SIG-M5 treated with dmso at 0.1 percent for 504 hours (cell line): ENCODE measurements around the gene PTBP1.

Source experiments
- DNase-seq: peaks from one replicate; lab custom pipeline; 2025; ENCODE audit not compliant: unreplicated experiment; lab: John Stamatoyannopoulos, UW

The PTBP1 gene

GRCh38 chr19:796692-797527, at the start of gene PTBP1:
TSS of gene PTBP1 (plus strand) at chr19:797452. CDS start at chr19:797498, 46 bp downstream.
- DNase-seq: peak; percentile 99

- no peak for DNase-seq
Observed at GRCh38 chr19:748274-748598, 49.0 kb upstream of the PTBP1 start.

- DNase-seq: no peak
Observed at GRCh38 chr19:749811-750210, 47.4 kb upstream of the PTBP1 start.

- peak; percentile 45 for DNase-seq
Observed at GRCh38 chr19:750640-751423, 46.4 kb upstream of the PTBP1 start, which contains the start of gene MISP. TSS of gene MISP (plus strand) at chr19:751112. CDS start at chr19:756947, 5,835 bp downstream.

- DNase-seq: peak; percentile 42
Observed at GRCh38 chr19:751501-752341, 45.5 kb upstream of the PTBP1 start.

GRCh38 chr19:752652-753517, 44.4 kb upstream of the PTBP1 start:
- peak; percentile 83 for DNase-seq

- DNase-seq: no peak
Observed at GRCh38 chr19:754530-754929, 42.7 kb upstream of the PTBP1 start.

- no peak for DNase-seq
Observed at GRCh38 chr19:755063-755462, 42.2 kb upstream of the PTBP1 start.

GRCh38 chr19:756236-756635, 41.0 kb upstream of the PTBP1 start:
- DNase-seq: no peak

- no peak for DNase-seq
Observed at GRCh38 chr19:756821-757688, 40.2 kb upstream of the PTBP1 start.

- DNase-seq: no peak
Observed at GRCh38 chr19:757811-758668, 39.2 kb upstream of the PTBP1 start.

- DNase-seq: no peak
Observed at GRCh38 chr19:763181-763580, 34.1 kb upstream of the PTBP1 start.

GRCh38 chr19:763869-764268, 33.4 kb upstream of the PTBP1 start:
- no peak for DNase-seq

- DNase-seq: no peak
Observed at GRCh38 chr19:764301-764700, 33.0 kb upstream of the PTBP1 start.

GRCh38 chr19:765179-765738, 32.0 kb upstream of the PTBP1 start:
- DNase-seq: no peak

- no peak for DNase-seq
Observed at GRCh38 chr19:768424-768823, 28.8 kb upstream of the PTBP1 start.

GRCh38 chr19:769616-770015, 27.6 kb upstream of the PTBP1 start:
- no peak for DNase-seq

- peak; percentile 18 for DNase-seq
Observed at GRCh38 chr19:771332-771785, 25.9 kb upstream of the PTBP1 start.
